ENCODE data around the gene GRAMD1B. TPM values are rescaled to one million over a fixed set of nuclear protein-coding genes. Genes with fewer than 3 reads are reported as not detected.
A peak's percentile ranks its signal among the peaks of the same experiment; 100 is the strongest.

The GRAMD1B gene
- polyA plus RNA-seq, 1 experiment, result 2.7 TPM

GRCh38 chr11:123580137-123580536, 150.1 kb downstream of the GRAMD1B start:
- Histone ChIP-seq H3K27ac (ENCODE audit: low read depth, low read length) (no peak overlapping the region), H3K9me3 (ENCODE audit: control insufficient read depth, insufficient read depth, low read length) (no peaks in the 10 kb centered on the region), H3K27me3 (ENCODE audit: control insufficient read depth, insufficient read depth, low read length) (peaks cover 4% of the 10 kb centered on the region), H3K4me3 (ENCODE audit: low read depth, low read length) (no peak overlapping the region)
- ChIA-PET POLR2A (no interaction called here), CTCF (interaction anchor here (0.6 to 7.2 kb wide), 29 partner anchors 9 to 836 kb away, joined by 3 to 212 read pairs (median 5); no protein-coding TSS in a partner anchor)
- no peak for DNase-seq (ENCODE audit: low read depth, low spot score)
- no peak for TF ChIP-seq CTCF (IDR thresholded peaks at IDR 0.05; ENCODE audit: low read depth, low read length)

GRCh38 chr11:123580557-123581275, 150.6 kb downstream of the GRAMD1B start:
- Histone ChIP-seq H3K27me3 (ENCODE audit: control insufficient read depth, insufficient read depth, low read length) (peaks cover 4% of the 10 kb centered on the region), H3K9me3 (ENCODE audit: control insufficient read depth, insufficient read depth, low read length) (no peaks in the 10 kb centered on the region; the same call in 1 of the 2 replicates), H3K4me3 (ENCODE audit: low read depth, low read length) (no peak overlapping the region), H3K27ac (ENCODE audit: low read depth, low read length) (no peak overlapping the region)
- CTCF ChIA-PET, result interaction anchor here (0.6 to 7.2 kb wide), 59 partner anchors 9 to 1140 kb away, joined by 3 to 212 read pairs (median 5); partner anchors contain the start of gene GRAMD1B
- POLR2A ChIA-PET, result no interaction called here
- no peak for DNase-seq (ENCODE audit: low read depth, low spot score)
- TF ChIP-seq CTCF (IDR thresholded peaks at IDR 0.05; ENCODE audit: low read depth, low read length), result peak; percentile 95

- ChIA-PET POLR2A (no interaction called here), CTCF (interaction anchor here (0.7 to 7.2 kb wide), 10 partner anchors 10 to 217 kb away, joined by 3 to 212 read pairs (median 7); no protein-coding TSS in a partner anchor)
- Histone ChIP-seq H3K27ac (ENCODE audit: low read depth, low read length) (no peak overlapping the region), H3K27me3 (ENCODE audit: control insufficient read depth, insufficient read depth, low read length) (no peaks in the 10 kb centered on the region), H3K4me3 (ENCODE audit: low read depth, low read length) (no peak overlapping the region), H3K9me3 (ENCODE audit: control insufficient read depth, insufficient read depth, low read length) (no peaks in the 10 kb centered on the region; the same call in 1 of the 2 replicates)
- DNase-seq (ENCODE audit: low read depth, low spot score), result no peak
- TF ChIP-seq CTCF (IDR thresholded peaks at IDR 0.05; ENCODE audit: low read depth, low read length), result no peak
Measured at GRCh38 chr11:123581651-123582399, 151.8 kb downstream of the GRAMD1B start.

GRCh38 chr11:123582992-123583504, 153.0 kb downstream of the GRAMD1B start:
- POLR2A ChIA-PET, result no interaction called here
- H3K27me3 ChIP-seq (ENCODE audit: control insufficient read depth, insufficient read depth, low read length), result no peaks in the 10 kb centered on the region
- H3K4me3 ChIP-seq (ENCODE audit: low read depth, low read length), result no peak overlapping the region
- CTCF ChIA-PET, result interaction anchor here (7.2 kb wide), 1 partner anchor 125 kb away, joined by 212 read pairs; no protein-coding TSS in a partner anchor
- no peak for DNase-seq (ENCODE audit: low read depth, low spot score)
- H3K27ac ChIP-seq (ENCODE audit: low read depth, low read length), result no peak overlapping the region
- no peaks in the 10 kb centered on the region; the same call in 1 of the 2 replicates for H3K9me3 ChIP-seq (ENCODE audit: control insufficient read depth, insufficient read depth, low read length)
- no peak for TF ChIP-seq CTCF (IDR thresholded peaks at IDR 0.05; ENCODE audit: low read depth, low read length)

All from AG04450 (cell line).